Activated CD4-positive, alpha-beta memory T cell treated with anti-CD3 and anti-CD28 coated beads for 36 hours (primary cell): Measurements from ENCODE around the gene MTR. TPM values are rescaled to one million over a fixed set of nuclear protein-coding genes. Genes with fewer than 3 reads are reported as not detected.

Experiments used
- CTCF ChIA-PET: fragments of 350-600 bp; sonication (Branson Sonifier 250); formaldehyde crosslinking; loops from one replicate; lab custom pipeline; 2021; ENCODE audit warnings: antibody characterized with exemption, inconsistent platforms; lab: Charles Lee
- POLR2A ChIA-PET: fragments of 350-600 bp; sonication (Branson Sonifier 250); formaldehyde crosslinking; loops from one replicate; lab custom pipeline; 2021; ENCODE audit warnings: antibody characterized with exemption; lab: Charles Lee
- DNase-seq: peaks from one replicate; pipeline ENCODE4 v3.0.0-alpha.2; 2020
- H3K27ac Mint-ChIP-seq: one replicate; pipeline ENCODE4 v1.8.0; 2021; ENCODE audit warnings: mixed read lengths
- H3K27me3 Mint-ChIP-seq: one replicate; pipeline ENCODE4 v1.8.0; 2021; ENCODE audit warnings: mixed read lengths
- H3K36me3 Mint-ChIP-seq: one replicate; pipeline ENCODE4 v1.8.0; 2021; ENCODE audit warnings: mixed read lengths
- H3K4me1 Mint-ChIP-seq: one replicate; pipeline ENCODE4 v1.8.0; 2021; ENCODE audit warnings: low read depth, mixed read lengths
- H3K4me3 Mint-ChIP-seq: one replicate; pipeline ENCODE4 v1.8.0; 2021; ENCODE audit warnings: mild to moderate bottlenecking, mixed read lengths
- H3K9me3 Mint-ChIP-seq: one replicate; pipeline ENCODE4 v1.8.0; 2021; ENCODE audit warnings: mixed read lengths
- intact Hi-C: fragments of 100-400 bp; cut with micrococcal nuclease; formaldehyde crosslinking; loops from one replicate; pipeline ENCODE4 v1.15.1; 2023
- total RNA-seq, 2 experiments: library from RNA; stranded (reverse); gene quantifications; one replicate each; pipeline ENCODE4 v1.2.3, GENCODE V29; 2021

Gene MTR
- total RNA-seq, 2 experiments from 2014 or later: 46.3 to 46.6 TPM

DNA sequence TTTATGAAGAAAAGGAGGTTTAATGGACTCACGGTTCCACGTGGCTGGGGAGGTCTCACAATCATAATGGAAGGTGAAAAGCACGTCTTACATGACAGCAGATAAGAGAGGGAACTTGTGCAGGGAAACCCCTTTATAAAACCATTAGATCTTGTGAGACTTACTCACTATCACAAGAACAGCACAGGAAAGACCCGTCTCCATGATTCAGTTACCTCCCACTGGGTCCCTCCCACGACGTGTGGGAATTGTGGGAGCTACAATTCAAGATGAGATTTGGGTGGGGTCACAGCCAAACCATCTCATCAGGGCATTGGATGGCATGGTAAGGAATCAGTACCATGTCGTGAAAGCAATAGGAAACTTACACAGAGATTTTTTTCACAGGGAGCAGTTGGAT, 63.1 kb downstream of the MTR start:
- CTCF ChIA-PET: no interaction called here
- H3K36me3 Mint-ChIP-seq: peaks cover 73% of the 10 kb centered on the region
- H3K4me3 Mint-ChIP-seq: no peak overlapping the region
- POLR2A ChIA-PET: no interaction called here
- no peak for DNase-seq
- no peaks in the 10 kb centered on the region for H3K27me3 Mint-ChIP-seq
- no peaks in the 10 kb centered on the region for H3K9me3 Mint-ChIP-seq
- H3K4me1 Mint-ChIP-seq: peaks cover 11% of the 10 kb centered on the region
- intact Hi-C loops: no loop called here
- no peak overlapping the region for H3K27ac Mint-ChIP-seq

DNA sequence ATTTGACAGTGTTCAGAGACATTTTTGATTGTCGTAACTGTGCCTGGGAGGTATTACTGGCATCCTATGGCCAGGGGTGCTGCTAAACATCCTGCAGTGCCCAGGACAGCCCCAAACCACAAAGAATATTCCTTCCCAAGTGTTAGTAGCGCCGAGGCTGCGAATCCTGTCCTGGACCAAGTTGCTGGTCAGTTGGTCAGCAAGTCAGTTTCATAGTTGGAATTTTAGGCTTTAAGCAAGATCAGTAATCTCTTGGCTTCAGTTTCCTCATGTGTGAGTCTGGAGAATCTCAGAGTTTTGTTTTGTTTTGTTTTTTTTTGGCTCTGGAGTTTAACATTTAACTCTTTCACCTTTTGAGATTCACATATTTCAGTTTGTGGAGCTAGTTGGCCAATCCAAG, 65.0 kb downstream of the MTR start:
- no peaks in the 10 kb centered on the region for H3K9me3 Mint-ChIP-seq
- peaks cover 11% of the 10 kb centered on the region for H3K4me1 Mint-ChIP-seq
- ChIA-PET POLR2A (no interaction called here), CTCF (no interaction called here)
- intact Hi-C loops: loop anchor here (10.0 kb wide), 1 partner anchor 755 kb away; no protein-coding TSS in a partner anchor
- H3K36me3 Mint-ChIP-seq: peaks cover 69% of the 10 kb centered on the region
- no peak overlapping the region for H3K27ac Mint-ChIP-seq
- DNase-seq: no peak
- H3K4me3 Mint-ChIP-seq: no peak overlapping the region
- H3K27me3 Mint-ChIP-seq: no peaks in the 10 kb centered on the region

DNA sequence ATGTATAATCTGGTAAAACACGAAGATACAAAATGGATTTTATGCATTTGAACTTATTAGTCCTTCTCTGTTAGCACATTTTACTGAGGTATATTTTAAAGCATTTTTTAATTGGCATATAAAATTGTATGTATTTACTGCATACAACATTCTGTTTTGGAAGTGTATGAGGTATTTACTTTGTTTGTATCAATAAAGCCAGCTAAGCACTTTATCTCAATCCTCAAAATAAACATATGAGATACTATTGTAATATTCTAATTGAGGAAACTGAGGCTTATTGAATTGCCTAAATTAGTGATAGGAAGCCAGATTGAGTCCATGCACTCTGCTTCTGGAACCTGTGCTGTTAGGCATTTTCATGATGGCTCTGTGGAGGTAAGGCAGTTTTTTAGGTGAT, 65.6 kb downstream of the MTR start:
- CTCF ChIA-PET: no interaction called here
- Mint-ChIP-seq H3K27me3 (no peaks in the 10 kb centered on the region), H3K4me1 (peaks cover 11% of the 10 kb centered on the region), H3K36me3 (peaks cover 69% of the 10 kb centered on the region), H3K27ac (no peak overlapping the region), H3K4me3 (no peak overlapping the region), H3K9me3 (no peaks in the 10 kb centered on the region)
- intact Hi-C loops: loop anchor here (10.0 kb wide), 1 partner anchor 756 kb away; no protein-coding TSS in a partner anchor
- no peak for DNase-seq
- POLR2A ChIA-PET: no interaction called here

DNA sequence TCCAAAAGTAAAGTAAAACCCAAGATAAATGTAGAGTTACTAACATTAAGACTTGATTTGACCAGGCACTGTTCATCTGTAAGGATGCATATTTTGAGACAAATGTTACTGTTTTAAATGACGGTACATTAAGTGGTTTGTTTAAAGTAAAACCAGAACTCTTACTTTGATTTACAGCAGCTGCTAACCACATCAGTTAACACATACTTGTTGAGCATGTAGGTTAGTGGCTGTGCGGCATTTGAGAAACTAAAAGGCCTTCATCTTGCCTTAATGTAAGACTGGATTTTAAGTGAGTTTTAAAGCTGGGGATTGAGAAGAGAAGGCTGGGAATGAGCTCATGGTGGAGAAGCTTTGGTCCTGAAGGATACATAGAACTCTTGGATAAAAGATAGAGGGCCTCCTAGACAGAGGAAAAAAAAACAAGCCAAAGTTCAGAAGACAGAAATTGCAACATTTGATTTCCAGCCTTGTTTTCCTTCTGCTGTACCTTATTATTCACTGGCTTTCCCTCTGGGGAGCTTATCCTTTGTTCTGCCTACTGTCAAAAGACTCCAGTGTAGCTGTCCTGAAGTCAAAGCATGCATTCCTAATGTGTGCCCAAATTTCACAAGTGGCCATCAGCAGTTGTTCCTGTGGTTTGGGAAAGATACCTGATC, 66.6 kb downstream of the MTR start:
- intact Hi-C loops: loop anchor here (10.0 kb wide), 1 partner anchor 757 kb away; no protein-coding TSS in a partner anchor
- no peaks in the 10 kb centered on the region for H3K9me3 Mint-ChIP-seq
- no peaks in the 10 kb centered on the region for H3K27me3 Mint-ChIP-seq
- ChIA-PET CTCF (interaction anchor here (0.6 to 1.2 kb wide), 4 partner anchors 102 to 707 kb away, joined by 3 read pairs; no protein-coding TSS in a partner anchor), POLR2A (no interaction called here)
- peaks cover 11% of the 10 kb centered on the region for H3K4me1 Mint-ChIP-seq
- H3K27ac Mint-ChIP-seq: no peak overlapping the region
- H3K4me3 Mint-ChIP-seq: no peak overlapping the region
- DNase-seq: no peak
- peaks cover 65% of the 10 kb centered on the region for H3K36me3 Mint-ChIP-seq

DNA sequence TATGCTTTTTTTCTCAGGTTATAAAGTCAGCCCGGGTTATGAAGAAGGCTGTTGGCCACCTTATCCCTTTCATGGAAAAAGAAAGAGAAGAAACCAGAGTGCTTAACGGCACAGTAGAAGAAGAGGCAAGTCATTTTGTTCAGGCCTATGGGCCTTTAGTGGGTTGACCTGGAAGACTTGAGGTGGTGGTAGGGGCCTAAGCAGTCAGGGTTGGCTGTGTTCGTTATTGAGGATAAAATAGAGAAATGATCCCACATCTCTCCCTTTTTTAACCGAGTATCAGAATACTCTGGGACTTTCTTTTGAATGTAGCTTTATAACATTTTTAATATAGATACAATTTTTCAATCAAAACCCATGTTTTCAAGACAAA, 67.1 kb downstream of the MTR start:
- POLR2A ChIA-PET: no interaction called here

DNA sequence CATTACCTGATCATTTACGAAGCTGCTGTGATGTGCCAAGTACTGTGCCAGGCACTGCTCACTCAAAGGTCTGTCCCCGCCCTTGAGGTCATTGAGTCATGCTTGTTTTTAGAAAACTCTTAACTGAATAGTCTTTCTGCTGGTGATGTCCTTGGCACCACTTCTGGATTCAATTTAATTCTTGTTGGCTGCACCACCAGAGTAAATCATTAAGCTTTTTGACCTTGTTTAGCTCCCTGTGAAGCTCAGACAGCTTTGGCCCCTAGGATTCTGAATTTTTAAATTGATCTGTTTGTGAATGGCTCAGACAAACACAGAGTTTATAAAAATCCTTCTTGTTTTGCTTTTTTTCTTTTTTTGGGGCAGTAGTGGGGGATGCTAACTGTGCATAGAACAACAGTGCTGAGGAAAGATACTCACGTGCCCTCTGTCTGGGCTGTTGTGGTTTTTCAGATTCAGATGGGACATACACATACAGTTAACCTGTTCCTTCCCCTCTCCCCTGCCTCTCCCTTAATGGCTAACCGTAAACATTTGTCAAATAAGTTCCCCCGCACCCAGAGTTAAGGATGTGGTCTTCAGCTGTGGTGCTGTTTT, 67.6 kb downstream of the MTR start:
- CTCF ChIA-PET: interaction anchor here (0.6 kb wide), 1 partner anchor 706 kb away, joined by 3 read pairs; no protein-coding TSS in a partner anchor
- Mint-ChIP-seq H3K27ac (no peak overlapping the region), H3K4me1 (peaks cover 9% of the 10 kb centered on the region), H3K4me3 (no peak overlapping the region), H3K9me3 (no peaks in the 10 kb centered on the region), H3K36me3 (peaks cover 64% of the 10 kb centered on the region), H3K27me3 (no peaks in the 10 kb centered on the region)
- intact Hi-C loops: loop anchor here (10.0 kb wide), 1 partner anchor 758 kb away; no protein-coding TSS in a partner anchor
- DNase-seq: no peak
- POLR2A ChIA-PET: no interaction called here

More for the DNA sequence above, 67.1 kb downstream of the MTR start:
- H3K36me3 Mint-ChIP-seq: peaks cover 64% of the 10 kb centered on the region
- no peaks in the 10 kb centered on the region for H3K27me3 Mint-ChIP-seq
- intact Hi-C loops: loop anchor here (10.0 kb wide), 1 partner anchor 757 kb away; no protein-coding TSS in a partner anchor
- no peak overlapping the region for H3K27ac Mint-ChIP-seq
- no peak overlapping the region for H3K4me3 Mint-ChIP-seq
- no peak for DNase-seq
- no peaks in the 10 kb centered on the region for H3K9me3 Mint-ChIP-seq
- CTCF ChIA-PET: interaction anchor here (0.6 to 1.2 kb wide), 4 partner anchors 103 to 707 kb away, joined by 3 read pairs; no protein-coding TSS in a partner anchor
- peaks cover 11% of the 10 kb centered on the region for H3K4me1 Mint-ChIP-seq

DNA sequence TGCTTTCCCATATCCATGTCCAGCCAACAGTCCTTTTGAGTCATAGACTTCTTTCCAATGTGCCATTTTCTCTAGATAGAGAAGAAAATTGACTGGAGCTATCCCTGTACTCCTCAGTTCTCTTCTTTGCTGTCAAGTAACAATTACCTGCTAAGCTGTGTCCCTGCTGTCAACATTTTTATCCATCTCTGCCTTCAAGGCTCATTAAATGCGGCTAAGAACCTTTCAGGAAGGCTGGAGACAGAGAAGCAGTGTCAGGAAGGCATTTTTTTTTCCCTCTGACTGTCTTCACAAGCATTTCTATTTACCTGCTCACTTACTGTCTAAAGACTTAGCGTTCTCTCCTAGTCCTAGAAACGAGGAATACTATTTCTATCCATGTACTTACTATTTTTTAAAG, 69.1 kb downstream of the MTR start:
- intact Hi-C loops: loop anchor here (10.0 kb wide), 1 partner anchor 759 kb away; no protein-coding TSS in a partner anchor
- no peak for DNase-seq

DNA sequence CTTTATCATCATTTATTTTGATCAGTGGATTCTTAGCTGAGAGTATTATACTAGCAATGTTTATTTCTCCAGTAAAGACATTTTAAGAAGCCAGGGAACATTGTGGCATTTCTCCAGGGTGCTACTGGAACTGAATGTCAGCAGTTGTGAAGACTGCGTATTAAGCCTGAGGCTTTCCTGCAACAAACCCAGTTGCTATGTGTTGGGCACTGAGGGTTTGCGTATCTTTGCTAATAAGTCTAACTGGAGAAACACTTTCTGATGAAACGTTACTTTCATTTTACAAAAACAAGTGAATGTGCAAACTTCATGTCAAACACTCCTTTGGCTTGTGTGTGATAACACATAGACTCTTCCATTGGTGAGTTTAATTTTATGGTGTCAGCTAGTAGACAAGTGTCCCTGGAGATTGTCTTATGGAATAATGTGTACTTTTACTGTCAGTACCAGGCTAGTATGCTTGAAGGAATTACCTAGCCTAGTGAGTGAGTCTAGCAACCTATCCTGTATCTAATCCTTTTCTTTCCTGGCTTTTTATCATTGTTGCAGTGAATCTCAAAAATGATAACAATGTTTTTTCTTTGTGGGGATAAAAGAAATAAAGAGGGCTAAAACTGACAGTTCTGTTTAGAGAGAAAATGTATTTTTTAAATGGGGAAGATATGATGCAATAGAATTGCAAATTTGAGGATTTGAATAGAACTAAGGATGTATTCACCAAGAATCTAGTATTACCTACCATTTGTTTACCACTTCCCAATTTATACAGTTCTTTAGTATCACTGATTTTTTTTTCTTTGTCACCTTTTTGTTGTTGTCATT, 70.1 kb downstream of the MTR start:
- DNase-seq: no peak
- Mint-ChIP-seq H3K27me3 (no peaks in the 10 kb centered on the region), H3K4me3 (no peak overlapping the region), H3K36me3 (peaks cover 51% of the 10 kb centered on the region), H3K4me1 (peaks cover 6% of the 10 kb centered on the region), H3K9me3 (no peaks in the 10 kb centered on the region), H3K27ac (no peak overlapping the region)
- ChIA-PET POLR2A (no interaction called here), CTCF (no interaction called here)
- intact Hi-C loops: loop anchor here (5.0 to 10.0 kb wide), 2 partner anchors 263 to 760 kb away; partner anchors contain the start of gene HEATR1

More for the DNA sequence above, 69.1 kb downstream of the MTR start:
- Mint-ChIP-seq H3K4me3 (no peak overlapping the region), H3K27ac (no peak overlapping the region), H3K27me3 (no peaks in the 10 kb centered on the region), H3K36me3 (peaks cover 59% of the 10 kb centered on the region), H3K4me1 (peaks cover 6% of the 10 kb centered on the region), H3K9me3 (no peaks in the 10 kb centered on the region)
- POLR2A ChIA-PET: no interaction called here
- CTCF ChIA-PET: no interaction called here

DNA sequence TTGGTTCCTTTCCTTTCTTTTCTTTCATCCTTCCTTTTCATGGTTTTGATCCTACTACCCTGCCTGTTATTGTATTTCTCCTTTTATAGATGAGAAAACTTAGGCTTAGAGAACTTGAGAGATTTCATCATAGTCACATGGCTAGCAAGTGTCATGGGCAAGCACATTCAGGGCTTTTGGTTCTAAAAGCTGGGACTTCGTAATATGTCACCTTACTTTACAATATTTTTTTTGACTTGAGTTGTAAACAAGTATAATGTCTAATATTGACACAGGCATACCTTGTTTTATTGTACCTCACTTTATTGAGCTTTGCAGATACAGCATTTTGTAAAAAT, 70.7 kb downstream of the MTR start:
- POLR2A ChIA-PET: no interaction called here
- Mint-ChIP-seq H3K27ac (no peak overlapping the region), H3K36me3 (peaks cover 56% of the 10 kb centered on the region), H3K27me3 (no peaks in the 10 kb centered on the region), H3K9me3 (no peaks in the 10 kb centered on the region), H3K4me3 (no peak overlapping the region), H3K4me1 (peaks cover 6% of the 10 kb centered on the region)
- CTCF ChIA-PET: no interaction called here
- DNase-seq: no peak
- intact Hi-C loops: loop anchor here (5.0 to 10.0 kb wide), 2 partner anchors 263 to 761 kb away; partner anchors contain the start of gene HEATR1

DNA sequence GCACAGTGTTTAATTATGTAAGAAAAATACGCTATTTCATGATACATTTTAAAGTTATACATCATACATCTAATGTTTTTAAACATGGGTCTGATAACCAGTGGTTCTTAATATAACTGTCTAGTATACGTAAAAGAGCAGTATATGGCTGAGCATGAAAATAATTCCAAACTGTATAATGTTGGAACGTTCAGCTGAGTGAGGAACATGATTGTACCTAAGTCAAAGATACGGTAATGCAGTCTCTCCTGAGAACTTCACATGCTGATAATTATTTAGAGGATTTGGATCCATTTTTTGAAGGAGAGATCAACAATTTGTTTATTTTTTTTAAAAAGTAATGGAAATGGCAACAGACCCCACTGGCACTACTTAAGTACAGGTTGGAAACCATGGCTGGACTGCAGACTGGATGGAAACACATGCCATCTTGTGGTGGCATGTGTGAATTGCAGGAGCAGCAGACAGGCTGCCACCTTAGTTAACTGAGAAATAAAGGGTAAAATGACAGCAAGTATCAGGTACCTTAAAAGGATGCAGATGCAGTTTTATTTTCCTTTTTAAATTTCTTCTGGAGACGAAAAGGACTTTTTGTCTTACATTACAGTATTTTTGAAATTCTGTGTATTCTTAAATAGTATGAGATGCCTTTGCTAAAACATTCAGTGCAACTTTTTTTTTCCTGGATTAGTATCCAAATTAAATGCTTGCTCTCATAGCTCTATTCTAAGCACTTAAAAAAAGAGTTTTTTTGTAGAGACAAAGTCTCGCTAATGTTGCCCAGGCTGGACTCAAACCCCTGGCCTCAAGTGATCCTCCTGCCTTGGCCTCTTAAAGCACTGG, 73.8 kb downstream of the MTR start:
- intact Hi-C loops: loop anchor here (1.0 to 10.0 kb wide), 3 partner anchors 110 to 764 kb away; partner anchors contain the start of gene HEATR1
- Mint-ChIP-seq H3K27me3 (no peaks in the 10 kb centered on the region), H3K4me3 (no peak overlapping the region), H3K27ac (no peak overlapping the region), H3K9me3 (no peaks in the 10 kb centered on the region), H3K4me1 (no peaks in the 10 kb centered on the region), H3K36me3 (peaks cover 46% of the 10 kb centered on the region)
- ChIA-PET CTCF (interaction anchor here (0.6 to 3.2 kb wide), 11 partner anchors 11 to 765 kb away, joined by 3 to 19 read pairs (median 3); no protein-coding TSS in a partner anchor), POLR2A (no interaction called here)
- DNase-seq: peak; percentile 57

DNA sequence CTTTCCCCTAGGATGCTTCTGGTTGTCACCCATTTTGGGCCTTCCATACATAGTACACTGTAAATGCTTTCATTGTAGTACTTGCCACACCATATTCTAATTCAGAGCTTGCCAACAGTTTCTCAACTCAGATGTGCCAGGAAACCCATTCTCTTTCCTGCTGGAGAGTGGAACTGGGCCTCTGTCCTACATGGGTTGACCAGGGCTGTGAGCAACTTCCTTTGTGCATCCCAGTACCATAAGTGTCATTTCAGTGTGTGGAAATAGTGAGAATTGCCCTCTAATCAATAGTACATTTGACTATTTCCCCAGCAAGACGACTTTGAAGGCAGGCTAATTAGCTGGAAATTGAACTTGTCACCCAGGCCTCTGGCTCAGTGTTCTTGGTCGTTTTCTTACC, 74.8 kb downstream of the MTR start:
- ChIA-PET POLR2A (no interaction called here), CTCF (interaction anchor here (0.6 to 3.2 kb wide), 7 partner anchors 10 to 766 kb away, joined by 3 to 19 read pairs (median 3); no protein-coding TSS in a partner anchor)
- Mint-ChIP-seq H3K36me3 (peaks cover 47% of the 10 kb centered on the region), H3K4me3 (no peak overlapping the region), H3K9me3 (no peaks in the 10 kb centered on the region), H3K27me3 (no peaks in the 10 kb centered on the region), H3K27ac (peak overlapping the region; percentile 19), H3K4me1 (no peaks in the 10 kb centered on the region)
- intact Hi-C loops: loop anchor here (1.0 to 10.0 kb wide), 3 partner anchors 111 to 765 kb away; partner anchors contain the start of gene HEATR1
- DNase-seq: no peak
